ENCODE measurements around the gene EXOC3L2. TPM values are rescaled to one million over a fixed set of nuclear protein-coding genes. Genes with fewer than 3 reads are reported as not detected.

The EXOC3L2 gene
- total and polyA plus RNA-seq, 10 of the 15 experiments (the other 5 are each of a cell fraction or from before 2014, with no cell fraction given) = not detected

DNA sequence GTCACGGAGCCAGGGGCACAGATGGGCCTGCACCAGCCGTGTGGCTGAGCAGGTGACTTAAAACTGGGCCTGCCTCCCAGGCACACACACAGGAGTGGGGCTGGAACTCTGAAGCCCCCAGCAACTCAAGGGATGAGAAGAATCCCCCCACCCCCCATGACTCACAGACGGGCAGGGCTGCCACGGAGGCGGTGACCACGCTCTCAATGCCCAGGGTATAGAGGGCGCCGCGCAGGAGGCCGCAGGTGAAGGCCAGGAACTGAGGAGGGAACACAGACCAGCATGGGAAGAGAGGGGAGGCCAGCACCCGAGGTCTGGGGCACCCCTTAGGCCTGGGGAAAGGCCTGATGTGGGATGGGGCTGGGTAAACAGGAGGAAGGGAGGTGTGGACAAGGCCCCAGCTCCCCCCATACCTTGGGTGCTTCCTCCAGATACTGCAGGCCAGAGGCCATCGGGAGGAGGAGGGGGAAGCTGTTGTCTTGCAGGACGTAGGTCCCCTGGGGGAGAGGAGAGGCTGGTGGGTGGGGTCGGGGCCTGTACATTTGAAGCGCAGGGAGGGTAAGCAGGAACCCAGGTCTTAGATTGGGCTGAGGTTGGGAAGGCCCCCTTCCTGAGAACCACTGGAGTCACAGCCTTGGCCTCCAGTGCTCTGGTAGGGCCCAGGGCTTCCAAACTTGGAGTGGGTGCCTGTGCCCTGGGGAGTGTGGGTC is 81.3 kb downstream of the EXOC3L2 start (continued):
- TF ChIP-seq CUX1 (IDR thresholded peaks at IDR 0.05; ENCODE audit: insufficient replicate concordance, low read depth, low read length) (no peak), ZNF622 (IDR thresholded peaks at IDR 0.05) (no peak), ZNF207 (IDR thresholded peaks at IDR 0.05; ENCODE audit: borderline replicate concordance) (no peak), HDGF (IDR thresholded peaks at IDR 0.05) (no peak; the same call in 1 of the 2 replicates), ELK1 (IDR thresholded peaks at IDR 0.05; ENCODE audit: low read depth, low read length) (no peak), SIX5 (IDR thresholded peaks at IDR 0.05; ENCODE audit: low read depth, low read length, severe bottlenecking) (no peak)

All from GM12878 (cell line).